ENCODE data around the gene PAQR4. TPM values are rescaled to one million over a fixed set of nuclear protein-coding genes. Genes with fewer than 3 reads are reported as not detected.

PAQR4 gene
- total and polyA plus RNA-seq, 5 experiments from 2014 or later = 0.27 to 0.79 (median 0.44) TPM; not detected in 1

GRCh38 chr16:3014971-3015370 lies 45.8 kb downstream of the PAQR4 start:
- H3K9me3 Mint-ChIP-seq = no peaks in the 10 kb centered on the region
- POLR2A ChIA-PET = interaction anchor here (0.8 kb wide), 1 partner anchor 13 kb away, joined by 3 read pairs; no protein-coding TSS in a partner anchor
- peaks cover 0 to 13% (median 2%) of the 10 kb centered on the region in 5 donors for H3K27me3 Mint-ChIP-seq
- no peak overlapping the region for H3K4me3 Mint-ChIP-seq
- DNase-seq (peak in 1 of 10 donors; percentile 40), ATAC-seq (no peak)
- H3K27ac Mint-ChIP-seq = no peak overlapping the region
- H3K4me1 Mint-ChIP-seq = peaks cover under 1 to 19% (median 13%) of the 10 kb centered on the region in 4 donors
- no peaks in the 10 kb centered on the region for H3K36me3 Mint-ChIP-seq

DNA sequence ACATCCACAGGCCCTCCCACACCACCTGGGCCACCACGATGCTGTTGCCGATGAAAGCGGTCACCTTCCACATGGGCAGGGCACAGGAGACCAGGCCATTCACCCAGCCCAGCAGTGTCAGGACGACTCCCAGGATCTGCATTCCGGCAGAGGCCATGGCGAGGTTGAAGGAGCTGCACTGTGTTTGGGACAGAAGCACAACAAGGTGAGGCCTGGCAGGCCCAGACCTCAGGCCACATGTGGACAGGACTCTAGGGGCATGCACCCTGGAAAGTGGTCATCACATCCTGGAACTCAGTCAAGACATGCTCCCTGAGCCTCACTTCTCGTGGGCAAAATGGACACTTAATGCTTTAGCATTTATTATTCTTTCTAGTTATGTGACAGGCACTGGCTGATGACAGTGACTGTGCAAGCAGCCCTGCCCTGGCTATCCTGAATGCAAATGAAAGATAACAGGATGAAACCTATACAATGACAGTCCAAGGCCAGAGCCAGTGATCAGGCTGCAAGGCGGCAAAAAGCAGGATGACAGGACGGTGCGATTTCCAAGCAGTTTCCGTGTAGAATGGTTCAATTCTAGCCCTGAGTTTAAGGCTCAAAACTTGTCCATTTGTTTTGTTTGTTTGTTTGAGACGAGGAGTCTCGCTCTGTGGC lies 46.8 kb downstream of the PAQR4 start:
- POLR2A ChIA-PET = no interaction called here
- peak overlapping the region in 1 of 10 donors; percentile 74 for H3K4me3 Mint-ChIP-seq
- H3K9me3 Mint-ChIP-seq = no peaks in the 10 kb centered on the region
- H3K4me1 Mint-ChIP-seq = peaks cover 2 to 25% (median 20%) of the 10 kb centered on the region in 4 donors
- H3K36me3 Mint-ChIP-seq = no peaks in the 10 kb centered on the region
- H3K27me3 Mint-ChIP-seq = peaks cover 0 to 13% (median 2%) of the 10 kb centered on the region in 5 donors
- no peak for ATAC-seq
- no peak for DNase-seq
- H3K27ac Mint-ChIP-seq = peak overlapping the region in 1 of 10 donors; percentile 52

GRCh38 chr16:3017344-3017743 lies 48.2 kb downstream of the PAQR4 start:
- peaks cover 13 to 39% (median 32%) of the 10 kb centered on the region in 4 donors for H3K4me1 Mint-ChIP-seq
- POLR2A ChIA-PET = no interaction called here
- DNase-seq = peak in 1 of 10 donors; percentile 52

GRCh38 chr16:3017794-3018506 lies 48.8 kb downstream of the PAQR4 start, which contains the start of gene CLDN6:
Gene CLDN6, minus strand, starts transcription at chr16:3018183. Its CDS starts 2,162 bp downstream, at chr16:3016021.
- POLR2A ChIA-PET = interaction anchor here (1.3 to 15.2 kb wide), 2 partner anchors 10 kb away, joined by 3 to 170 read pairs; partner anchors contain the start of gene CLDN9
- ATAC-seq (no peak), DNase-seq (peak in 1 of 10 donors; percentile 63)
- H3K27ac Mint-ChIP-seq = peak within 1 kb of the TSS in 1 of 10 donors; percentile 43
- no peaks in the 10 kb centered on the region for H3K36me3 Mint-ChIP-seq
- no peaks in the 10 kb centered on the region for H3K9me3 Mint-ChIP-seq
- peak within 1 kb of the TSS in 7 of 10 donors; percentile 20 to 52 (median 35) for H3K4me3 Mint-ChIP-seq
- peaks cover 17 to 45% (median 36%) of the 10 kb centered on the region in 4 donors for H3K4me1 Mint-ChIP-seq
- H3K27me3 Mint-ChIP-seq = peaks cover 0 to 7% (median 1%) of the 10 kb centered on the region in 5 donors

More at GRCh38 chr16:3017344-3017743, 48.2 kb downstream of the PAQR4 start:
- no peaks in the 10 kb centered on the region for H3K36me3 Mint-ChIP-seq
- H3K9me3 Mint-ChIP-seq = no peaks in the 10 kb centered on the region
- no peak overlapping the region for H3K27ac Mint-ChIP-seq
- no peak for ATAC-seq
- no peak overlapping the region for H3K4me3 Mint-ChIP-seq
- H3K27me3 Mint-ChIP-seq = peaks cover 0 to 7% (median 2%) of the 10 kb centered on the region in 5 donors

GRCh38 chr16:3019594-3020246 lies 50.6 kb downstream of the PAQR4 start:
- peaks cover 0 to 6% (median 1%) of the 10 kb centered on the region in 5 donors for H3K27me3 Mint-ChIP-seq
- H3K27ac Mint-ChIP-seq = peak overlapping the region in 7 of 10 donors; percentile 48 to 84 (median 75)

GRCh38 chr16:3020247-3020603 lies 51.1 kb downstream of the PAQR4 start, which contains the start of gene TNFRSF12A:
Gene TNFRSF12A, plus strand, starts transcription at chr16:3020368. Its CDS starts 30 bp downstream, at chr16:3020398.
- DNase-seq (peak in 7 of 10 donors; percentile 41 to 72 (median 62)), ATAC-seq (peak in 1 of 2 donors; percentile 18)
- Mint-ChIP-seq H3K4me1 (peaks cover 23 to 61% (median 53%) of the 10 kb centered on the region in 4 donors), H3K27me3 (peaks cover 0 to 4% (median 1%) of the 10 kb centered on the region in 5 donors), H3K27ac (peak within 1 kb of the TSS; percentile 48 to 99 (median 90)), H3K4me3 (peak within 1 kb of the TSS; percentile 76 to 97 (median 88)), H3K36me3 (peaks cover 0 to 2% (median 0%) of the 10 kb centered on the region in 3 donors), H3K9me3 (no peaks in the 10 kb centered on the region)
- POLR2A ChIA-PET = interaction anchor here (0.5 to 15.2 kb wide), 10 partner anchors 9 to 243 kb away, joined by 3 to 170 read pairs (median 5); partner anchors contain the start of genes CLDN9 and PKMYT1

More at GRCh38 chr16:3019594-3020246, 50.6 kb downstream of the PAQR4 start:
- H3K9me3 Mint-ChIP-seq = no peaks in the 10 kb centered on the region
- peak overlapping the region; percentile 76 to 91 (median 85) for H3K4me3 Mint-ChIP-seq
- peak in 1 of 10 donors; percentile 45 for DNase-seq
- ATAC-seq = no peak
- peaks cover 0 to 2% (median 0%) of the 10 kb centered on the region in 3 donors for H3K36me3 Mint-ChIP-seq
- POLR2A ChIA-PET = interaction anchor here (0.6 to 15.2 kb wide), 9 partner anchors 10 to 244 kb away, joined by 3 to 170 read pairs (median 5); partner anchors contain the start of gene CLDN9
- H3K4me1 Mint-ChIP-seq = peaks cover 23 to 61% (median 50%) of the 10 kb centered on the region in 4 donors

DNA sequence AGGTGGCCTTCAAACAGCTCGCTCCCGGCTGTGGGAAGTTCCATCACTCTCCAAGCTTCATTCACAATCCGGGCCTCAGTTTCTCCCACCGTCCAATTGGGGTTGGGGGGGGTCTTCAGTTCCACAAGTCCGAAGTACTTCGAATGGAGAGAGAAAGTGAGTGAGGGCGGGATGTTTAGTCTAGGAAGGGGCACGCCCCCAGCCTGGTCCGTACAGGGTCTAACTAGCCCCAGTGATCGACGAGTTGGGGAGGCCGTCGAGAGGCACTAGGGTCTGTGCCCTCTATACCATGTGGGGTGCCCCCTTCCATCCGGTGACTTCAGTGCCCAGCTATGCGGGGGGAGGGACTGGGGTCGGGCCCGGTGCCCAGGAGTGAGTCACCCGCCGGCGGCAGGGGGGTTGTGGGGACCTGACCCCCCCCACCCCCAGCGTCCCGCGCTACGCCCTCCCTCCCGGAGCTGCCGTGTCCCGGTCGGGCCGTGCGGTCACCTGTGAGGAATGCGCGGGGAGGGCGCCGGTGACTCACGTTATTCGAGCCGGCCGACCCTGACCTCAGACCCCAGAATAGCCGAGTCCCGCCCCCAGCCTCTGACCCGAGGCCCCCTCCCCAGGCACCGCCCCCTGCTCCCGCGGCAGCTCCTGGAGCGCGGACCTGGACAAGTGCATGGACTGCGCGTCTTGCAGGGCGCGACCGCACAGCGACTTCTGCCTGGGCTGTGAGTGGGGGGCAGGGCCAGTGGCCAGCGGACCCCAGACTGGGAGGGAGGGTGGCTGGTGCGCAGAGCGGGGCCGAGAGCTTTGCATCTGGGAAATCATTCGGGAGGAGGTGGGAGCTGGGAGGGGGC lies 51.7 kb downstream of the PAQR4 start:
- Mint-ChIP-seq H3K9me3 (no peaks in the 10 kb centered on the region), H3K36me3 (peaks cover 0 to 3% (median 0%) of the 10 kb centered on the region in 3 donors), H3K27me3 (peaks cover 0 to 4% (median 1%) of the 10 kb centered on the region in 5 donors), H3K4me1 (peaks cover 23 to 61% (median 56%) of the 10 kb centered on the region in 4 donors), H3K4me3 (peak overlapping the region; percentile 74 to 97 (median 86)), H3K27ac (peak overlapping the region in 9 of 10 donors; percentile 72 to 99 (median 90))
- peak in 1 of 2 donors; percentile 31 for ATAC-seq
- POLR2A ChIA-PET = interaction anchor here (0.5 to 15.2 kb wide), 10 partner anchors 9 to 483 kb away, joined by 3 to 170 read pairs (median 5); partner anchors contain the start of genes CLDN9 and PKMYT1
- DNase-seq = peak in 7 of 10 donors; percentile 38 to 82 (median 60)

- ATAC-seq = peak; percentile 15 to 19
Measured at GRCh38 chr16:3021449-3022207, 52.5 kb downstream of the PAQR4 start.

GRCh38 chr16:3022208-3022683 lies 53.1 kb downstream of the PAQR4 start:
- ATAC-seq (peak in 1 of 2 donors; percentile 12), DNase-seq (peak in 5 of 10 donors; percentile 53 to 75 (median 69))
- POLR2A ChIA-PET = interaction anchor here (1.2 to 15.2 kb wide), 6 partner anchors 12 to 482 kb away, joined by 3 to 170 read pairs (median 5); partner anchors contain the start of genes CLDN9 and PKMYT1
- H3K4me1 Mint-ChIP-seq = peaks cover 23 to 66% (median 60%) of the 10 kb centered on the region in 4 donors
- H3K27ac Mint-ChIP-seq = peak overlapping the region; percentile 72 to 99 (median 92)
- H3K4me3 Mint-ChIP-seq = peak overlapping the region; percentile 76 to 97 (median 92)
- no peaks in the 10 kb centered on the region for H3K27me3 Mint-ChIP-seq
- no peaks in the 10 kb centered on the region for H3K9me3 Mint-ChIP-seq
- peaks cover 0 to 18% (median 0%) of the 10 kb centered on the region in 3 donors for H3K36me3 Mint-ChIP-seq

More at GRCh38 chr16:3021449-3022207, 52.5 kb downstream of the PAQR4 start:
- Mint-ChIP-seq H3K27me3 (peaks cover 0 to 2% (median 0%) of the 10 kb centered on the region in 5 donors), H3K4me1 (peaks cover 23 to 65% (median 60%) of the 10 kb centered on the region in 4 donors), H3K27ac (peak overlapping the region; percentile 72 to 99 (median 90)), H3K4me3 (peak overlapping the region; percentile 73 to 97 (median 86)), H3K9me3 (no peaks in the 10 kb centered on the region), H3K36me3 (peaks cover 0 to 11% (median 0%) of the 10 kb centered on the region in 3 donors)
- peak; percentile 38 to 74 (median 64) for DNase-seq
- POLR2A ChIA-PET = interaction anchor here (0.8 to 15.2 kb wide), 9 partner anchors 8 to 483 kb away, joined by 3 to 170 read pairs (median 5); partner anchors contain the start of genes CLDN9 and PKMYT1

Data from naive thymus-derived CD8-positive, alpha-beta T cell (primary cell).